CD4-positive, CD25-positive, alpha-beta regulatory T cell (primary cell): Measurements from ENCODE around the gene LSM3. TPM values are rescaled to one million over a fixed set of nuclear protein-coding genes. Genes with fewer than 3 reads are reported as not detected.

Experiments used
- ATAC-seq, 2 donors: fragments of 150-1000 bp; cut with Tn5 transposase; one replicate each; pipeline ENCODE4 v1.10.0; 2021; ENCODE audit warnings: low read depth in 2 of 2, moderate number of reproducible peaks in 2 of 2, moderate library complexity in 1 of 2
- DNase-seq, 3 donors: peaks; one replicate each; pipeline versions ENCODE4 v3.0.0 to v3.0.0-alpha.2; 2012 to 2022; ENCODE audit warnings: mixed read lengths in 1 of 3
- H3K27ac ChIP-seq: one replicate; pipeline ENCODE4 v1.7.0; 2013; ENCODE audit warnings: mild to moderate bottlenecking, low read length; ENCODE audit not compliant: insufficient read depth, poor library complexity, severe bottlenecking
- H3K27me3 ChIP-seq: one replicate; pipeline ENCODE4 v1.7.0; 2013; ENCODE audit warnings: low read length; ENCODE audit not compliant: control insufficient read depth, insufficient read depth
- H3K36me3 ChIP-seq: one replicate; pipeline ENCODE4 v1.7.0; 2013; ENCODE audit warnings: mild to moderate bottlenecking, low read length, moderate library complexity; ENCODE audit not compliant: control insufficient read depth, insufficient read depth
- H3K4me1 ChIP-seq: 2 replicates; pipeline ENCODE4 v1.7.0; 2013; ENCODE audit warnings: mild to moderate bottlenecking, low read length; ENCODE audit not compliant: insufficient read depth, control insufficient read depth, poor library complexity, severe bottlenecking
- H3K4me3 ChIP-seq: one replicate; pipeline ENCODE4 v1.7.0; 2013; ENCODE audit warnings: low read depth, mild to moderate bottlenecking, low read length, moderate library complexity
- H3K9me3 ChIP-seq, 2 experiments: 1 replicate in 1 of 2; 2 replicates in 1 of 2; pipeline ENCODE4 v1.7.0; 2013; ENCODE audit warnings: low read length in 2 of 2, mild to moderate bottlenecking in 1 of 2, moderate library complexity in 1 of 2; ENCODE audit not compliant: control insufficient read depth in 2 of 2
- H3K27ac Mint-ChIP-seq, 3 donors: one replicate each; pipeline ENCODE4 v1.8.0; 2020 to 2022; ENCODE audit warnings: mild to moderate bottlenecking in 3 of 3, mixed read lengths in 3 of 3, moderate library complexity in 2 of 3
- H3K27me3 Mint-ChIP-seq: one replicate; pipeline ENCODE4 v1.8.0; 2022; ENCODE audit warnings: mild to moderate bottlenecking, mixed read lengths
- H3K36me3 Mint-ChIP-seq: one replicate; pipeline ENCODE4 v1.8.0; 2020; ENCODE audit warnings: mixed read lengths
- H3K4me1 Mint-ChIP-seq, 4 donors: one replicate each; pipeline ENCODE4 v1.8.0; 2020 to 2022; ENCODE audit warnings: mixed read lengths in 4 of 4, mild to moderate bottlenecking in 1 of 4
- H3K4me3 Mint-ChIP-seq, 4 donors: one replicate each; pipeline ENCODE4 v1.8.0; 2020 to 2022; ENCODE audit warnings: mild to moderate bottlenecking in 4 of 4, mixed read lengths in 4 of 4, moderate library complexity in 3 of 4
- H3K9me3 Mint-ChIP-seq, 7 donors: one replicate each; pipeline ENCODE4 v1.8.0; 2020 to 2022; ENCODE audit warnings: mixed read lengths in 7 of 7, mild to moderate bottlenecking in 3 of 7, moderate library complexity in 2 of 7
- polyA plus RNA-seq, 4 donors: library from polyadenylated mRNA; unstranded; fragments of 300-500 nt; fragmentation: Illumina TruSeq; gene quantifications; one replicate each; pipeline ENCODE4 v1.2.3, GENCODE V29; 2021
- total RNA-seq: library from RNA; stranded (reverse); gene quantifications from one replicate; pipeline ENCODE4 v1.2.3, GENCODE V29; 2022

LSM3 gene
- total and polyA plus RNA-seq, 5 donors from 2014 or later, result 6.6 to 25.7 (median 21.0) TPM

DNA sequence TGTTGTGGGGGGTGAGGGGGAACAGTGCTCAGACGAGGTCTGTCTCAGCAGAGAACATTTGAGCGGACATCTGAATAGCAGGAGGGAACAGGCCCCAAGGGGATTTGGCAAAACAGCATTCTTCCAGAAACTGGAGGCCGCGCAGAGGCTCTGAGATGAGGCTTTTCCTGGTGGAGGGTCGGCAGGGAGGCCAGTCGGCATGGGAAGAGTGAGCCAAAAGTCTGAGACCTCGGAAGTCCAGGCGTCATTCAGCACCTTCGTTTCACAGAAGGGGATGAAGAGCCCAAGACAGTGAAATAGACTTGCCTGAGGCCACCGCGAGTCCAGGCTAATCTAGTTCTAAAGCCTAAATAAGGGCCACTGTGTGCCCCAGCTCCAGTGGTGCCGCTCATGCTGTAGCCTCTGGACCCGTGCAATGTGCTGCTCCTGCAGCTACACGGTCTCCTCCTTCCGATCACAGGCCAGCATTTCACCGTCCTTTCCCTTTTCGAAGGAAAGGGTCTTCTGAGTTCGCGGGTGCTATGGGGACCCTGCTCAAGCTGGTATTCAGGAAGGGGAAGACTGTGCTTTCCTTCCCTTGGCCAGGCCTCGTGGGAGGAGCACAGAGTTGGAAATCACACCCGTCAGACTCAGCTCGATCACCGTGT lies 24.4 kb downstream of the LSM3 start:
- H3K36me3 ChIP-seq, result peaks cover 17% of the 10 kb centered on the region
- Mint-ChIP-seq H3K4me1 (peaks cover 0 to 5% (median 5%) of the 10 kb centered on the region in 4 donors), H3K27ac (no peak overlapping the region)

DNA sequence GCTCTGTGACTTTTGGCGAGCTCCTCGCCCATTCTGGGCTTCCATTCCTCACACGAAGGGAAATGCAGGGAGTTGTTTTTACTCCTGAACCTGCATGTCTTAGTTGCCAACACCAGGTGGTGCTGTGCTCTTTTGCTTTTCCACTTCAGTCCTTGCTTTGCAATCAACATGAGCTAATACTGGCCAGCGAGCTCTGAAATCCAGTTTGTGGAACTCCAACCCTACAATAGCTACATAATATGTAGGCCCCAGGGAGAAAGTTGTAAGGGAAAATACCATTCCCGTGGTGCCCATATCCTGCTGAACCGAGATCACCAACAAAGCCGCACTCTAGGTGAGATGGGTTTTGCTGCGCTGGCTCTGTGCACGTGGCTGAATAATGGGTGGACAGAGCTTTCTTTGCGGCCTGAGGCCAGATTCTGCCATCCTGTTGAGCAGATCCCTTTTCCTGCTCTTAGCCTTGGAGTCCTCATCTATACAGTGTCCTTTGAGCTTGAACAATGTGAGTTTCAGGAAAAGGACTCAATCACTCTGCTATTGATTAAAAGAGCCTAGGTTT lies 25.0 kb downstream of the LSM3 start:
- H3K36me3 ChIP-seq, result peaks cover 12% of the 10 kb centered on the region
- Mint-ChIP-seq H3K27ac (no peak overlapping the region), H3K9me3 (no peaks in the 10 kb centered on the region), H3K36me3 (peaks cover 9% of the 10 kb centered on the region), H3K27me3 (peaks cover under 1% of the 10 kb centered on the region), H3K4me3 (no peak overlapping the region), H3K4me1 (peaks cover 0 to 5% (median 5%) of the 10 kb centered on the region in 4 donors)
- DNase-seq (peak in 2 of 3 donors; percentile 40 to 59), ATAC-seq (peak in 1 of 2 donors; percentile 52)
- no peak overlapping the region for H3K4me3 ChIP-seq
- no peaks in the 10 kb centered on the region for H3K27me3 ChIP-seq
- no peaks in the 10 kb centered on the region for H3K9me3 ChIP-seq
- H3K4me1 ChIP-seq, result no peaks in the 10 kb centered on the region
- no peak overlapping the region for H3K27ac ChIP-seq

More for the DNA sequence above, 24.4 kb downstream of the LSM3 start:
- no peaks in the 10 kb centered on the region for H3K4me1 ChIP-seq
- H3K27me3 ChIP-seq, result no peaks in the 10 kb centered on the region
- no peak overlapping the region for H3K4me3 Mint-ChIP-seq
- H3K9me3 ChIP-seq, result no peaks in the 10 kb centered on the region
- DNase-seq (no peak), ATAC-seq (no peak)
- H3K27me3 Mint-ChIP-seq, result no peaks in the 10 kb centered on the region
- peaks cover 14% of the 10 kb centered on the region for H3K36me3 Mint-ChIP-seq
- no peaks in the 10 kb centered on the region for H3K9me3 Mint-ChIP-seq
- no peak overlapping the region for H3K4me3 ChIP-seq
- H3K27ac ChIP-seq, result no peak overlapping the region

DNA sequence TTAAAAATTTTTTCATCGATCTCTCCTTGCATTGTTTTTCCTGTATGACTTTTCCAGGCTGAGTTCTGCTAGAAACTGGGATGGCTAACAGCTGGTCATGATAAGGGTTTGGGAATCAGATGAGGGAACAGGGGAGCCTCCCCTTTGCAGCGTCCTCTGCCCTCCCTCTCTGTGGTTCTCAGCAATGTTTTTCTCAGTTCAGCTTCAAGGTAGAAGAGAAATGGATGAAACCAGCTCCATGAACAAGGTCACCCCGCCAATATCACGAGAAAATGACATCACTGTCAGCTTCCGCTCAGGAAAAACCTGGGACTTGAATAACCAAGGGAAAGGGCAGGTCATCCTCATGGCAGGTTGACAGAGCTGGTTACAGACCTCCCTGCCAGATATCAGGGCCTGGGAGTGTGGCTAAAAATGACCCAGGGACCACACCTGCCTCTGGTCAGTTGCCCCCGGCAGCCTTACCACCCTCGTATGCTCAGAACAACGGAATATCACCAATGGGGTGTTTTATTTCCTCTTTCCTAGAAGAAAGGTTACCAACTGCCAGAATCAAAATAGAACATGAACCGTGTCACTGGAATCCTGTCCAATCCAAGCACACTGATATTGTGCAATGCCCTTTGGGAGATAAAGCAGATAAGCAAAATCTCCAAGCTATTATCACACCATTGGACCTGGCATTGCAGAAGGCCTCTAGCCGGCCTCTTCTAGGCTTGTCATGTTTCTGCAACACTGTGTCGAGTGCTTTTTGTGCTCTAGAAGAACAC lies 26.1 kb downstream of the LSM3 start:
- H3K4me1 Mint-ChIP-seq, result peaks cover 0 to 5% (median 5%) of the 10 kb centered on the region in 4 donors
- H3K27me3 Mint-ChIP-seq, result peaks cover 6% of the 10 kb centered on the region
- H3K4me3 Mint-ChIP-seq, result no peak overlapping the region
- H3K36me3 ChIP-seq, result peaks cover 2% of the 10 kb centered on the region
- H3K4me1 ChIP-seq, result no peaks in the 10 kb centered on the region
- no peaks in the 10 kb centered on the region for H3K9me3 Mint-ChIP-seq
- H3K36me3 Mint-ChIP-seq, result no peaks in the 10 kb centered on the region
- no peak overlapping the region for H3K27ac ChIP-seq
- H3K4me3 ChIP-seq, result no peak overlapping the region
- H3K27me3 ChIP-seq, result no peaks in the 10 kb centered on the region
- H3K9me3 ChIP-seq, result no peaks in the 10 kb centered on the region
- DNase-seq (no peak), ATAC-seq (no peak)
- H3K27ac Mint-ChIP-seq, result no peak overlapping the region

DNA sequence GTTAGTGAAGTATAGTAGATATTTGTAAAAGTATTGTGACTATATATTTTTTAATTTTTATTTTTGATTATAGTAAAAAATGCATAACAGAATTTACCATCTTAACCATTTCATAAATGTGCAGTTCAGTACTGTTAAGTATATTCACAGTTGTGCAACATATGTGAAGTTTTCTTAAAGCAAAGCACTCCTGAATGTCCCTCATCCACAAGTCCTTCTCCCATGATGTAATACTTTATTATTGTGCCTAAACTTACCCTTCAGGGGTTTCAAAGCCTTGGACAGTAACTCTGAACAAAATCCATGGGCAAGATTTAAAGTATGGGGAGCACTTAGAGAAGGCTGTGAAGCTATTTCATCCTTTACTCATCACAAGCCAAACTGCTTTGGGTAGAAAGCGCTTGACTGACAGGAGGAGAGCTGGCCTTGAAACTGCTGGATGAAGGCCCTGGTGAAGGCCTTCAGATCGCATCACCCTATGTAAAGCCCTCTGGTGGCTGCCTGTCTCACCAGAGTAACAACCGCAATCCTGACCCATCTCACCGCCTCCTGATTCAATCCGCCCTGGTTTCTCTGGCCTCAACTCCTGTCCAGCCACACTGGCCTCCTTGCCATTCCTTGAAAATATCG lies 28.0 kb downstream of the LSM3 start:
- Histone ChIP-seq H3K4me1 (no peaks in the 10 kb centered on the region), H3K36me3 (no peaks in the 10 kb centered on the region), H3K9me3 (no peaks in the 10 kb centered on the region), H3K27me3 (no peaks in the 10 kb centered on the region), H3K27ac (no peak overlapping the region), H3K4me3 (no peak overlapping the region)
- H3K27me3 Mint-ChIP-seq, result peaks cover 6% of the 10 kb centered on the region
- DNase-seq (no peak), ATAC-seq (no peak)
- no peaks in the 10 kb centered on the region for H3K36me3 Mint-ChIP-seq
- H3K9me3 Mint-ChIP-seq, result no peaks in the 10 kb centered on the region
- no peak overlapping the region for H3K27ac Mint-ChIP-seq
- H3K4me3 Mint-ChIP-seq, result peak overlapping the region in 1 of 4 donors; percentile 64
- H3K4me1 Mint-ChIP-seq, result peaks cover 0 to 5% (median 5%) of the 10 kb centered on the region in 4 donors

DNA sequence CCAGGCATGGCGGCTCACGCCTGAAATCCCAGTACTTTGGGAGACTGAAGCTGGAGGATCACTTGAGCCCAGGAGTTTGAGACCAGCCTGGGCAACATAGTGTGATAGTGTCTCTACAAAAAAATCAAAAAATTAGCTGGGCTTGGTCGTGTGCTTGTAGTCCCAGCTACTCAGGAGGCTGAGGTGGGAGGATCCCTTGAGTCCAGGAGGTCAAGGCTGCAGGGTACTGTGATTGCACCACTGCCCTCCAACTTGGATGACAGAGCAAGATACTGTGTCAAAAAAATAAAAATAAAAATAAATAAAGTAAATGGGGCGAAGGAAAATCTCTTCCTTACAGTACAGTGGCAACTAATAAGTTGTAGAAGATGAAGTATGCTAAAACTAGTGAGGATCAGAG lies 29.6 kb downstream of the LSM3 start:
- Histone ChIP-seq H3K9me3 (no peaks in the 10 kb centered on the region), H3K36me3 (no peaks in the 10 kb centered on the region), H3K4me3 (no peak overlapping the region), H3K27me3 (no peaks in the 10 kb centered on the region), H3K4me1 (no peaks in the 10 kb centered on the region), H3K27ac (no peak overlapping the region)
- Mint-ChIP-seq H3K36me3 (no peaks in the 10 kb centered on the region), H3K9me3 (no peaks in the 10 kb centered on the region), H3K27ac (no peak overlapping the region), H3K27me3 (peaks cover 6% of the 10 kb centered on the region), H3K4me1 (peaks cover 0 to 5% (median 4%) of the 10 kb centered on the region in 4 donors), H3K4me3 (no peak overlapping the region)
- ATAC-seq (no peak), DNase-seq (no peak)

DNA sequence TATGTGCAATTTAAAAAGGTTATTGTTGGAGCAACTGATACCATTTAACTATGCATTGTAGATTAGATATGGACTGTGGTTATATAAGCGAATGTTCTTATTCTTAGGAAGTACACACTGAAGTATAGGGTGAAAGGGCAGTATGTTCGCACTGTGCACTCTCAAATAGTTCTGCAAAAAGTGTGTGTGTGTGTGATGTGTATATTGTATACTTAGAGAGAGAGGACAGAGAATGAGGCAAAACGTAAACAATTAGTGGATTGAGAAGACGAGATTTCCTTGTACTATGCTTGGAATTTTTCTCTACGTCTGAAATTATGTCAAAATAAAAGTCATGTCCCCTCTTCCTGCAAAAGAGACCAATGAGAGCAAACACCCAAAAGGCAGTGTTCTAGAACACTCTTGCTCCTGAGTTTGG lies 30.4 kb downstream of the LSM3 start:
- no peaks in the 10 kb centered on the region for H3K27me3 ChIP-seq
- Mint-ChIP-seq H3K4me1 (no peaks in the 10 kb centered on the region), H3K27me3 (peaks cover 6% of the 10 kb centered on the region), H3K36me3 (no peaks in the 10 kb centered on the region), H3K4me3 (no peak overlapping the region), H3K27ac (no peak overlapping the region), H3K9me3 (no peaks in the 10 kb centered on the region)
- no peak overlapping the region for H3K4me3 ChIP-seq
- no peak overlapping the region for H3K27ac ChIP-seq
- H3K9me3 ChIP-seq, result no peaks in the 10 kb centered on the region
- ATAC-seq (no peak), DNase-seq (no peak)
- no peaks in the 10 kb centered on the region for H3K4me1 ChIP-seq
- no peaks in the 10 kb centered on the region for H3K36me3 ChIP-seq

DNA sequence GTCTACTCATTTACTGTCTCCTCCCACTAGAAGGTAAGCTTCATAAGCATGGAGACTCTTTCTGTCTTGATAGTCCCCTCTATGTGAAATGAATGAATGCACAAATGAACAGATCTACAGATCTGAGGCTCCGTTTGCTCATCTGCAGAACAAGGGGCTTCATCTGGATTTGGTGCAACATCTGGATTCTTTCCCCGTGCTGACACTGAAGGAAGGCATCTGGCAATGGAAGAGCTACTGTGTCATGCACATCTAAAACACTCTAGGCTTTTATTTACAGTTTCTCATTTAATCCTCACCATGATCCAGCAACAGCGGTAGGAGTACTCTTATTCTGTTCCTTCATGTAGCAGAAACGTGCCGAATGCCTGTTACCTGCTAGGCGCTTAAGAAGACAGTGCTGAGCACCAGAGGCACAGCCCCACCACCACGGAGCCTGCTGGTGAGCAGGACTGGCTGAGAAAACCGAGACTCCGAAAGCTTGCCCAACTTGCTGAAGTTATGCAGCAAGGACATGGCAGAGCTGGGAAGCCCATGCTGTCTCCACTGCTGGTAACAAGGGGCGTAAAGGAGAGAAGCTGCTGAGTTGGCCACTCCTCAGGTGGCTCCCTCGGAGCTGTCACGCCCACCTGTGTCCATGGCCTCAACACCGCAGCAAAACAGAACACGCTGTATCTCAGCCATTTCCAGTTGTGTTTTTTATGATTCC lies 31.1 kb downstream of the LSM3 start:
- peaks cover 6% of the 10 kb centered on the region for H3K27me3 Mint-ChIP-seq
- H3K27ac Mint-ChIP-seq, result no peak overlapping the region

More for the DNA sequence above, 31.1 kb downstream of the LSM3 start:
- no peak overlapping the region for H3K4me3 ChIP-seq
- no peak for ATAC-seq
- Mint-ChIP-seq H3K4me1 (no peaks in the 10 kb centered on the region), H3K9me3 (no peaks in the 10 kb centered on the region), H3K4me3 (peak overlapping the region in 1 of 4 donors; percentile 48), H3K36me3 (no peaks in the 10 kb centered on the region)
- no peak overlapping the region for H3K27ac ChIP-seq
- no peaks in the 10 kb centered on the region for H3K27me3 ChIP-seq
- no peaks in the 10 kb centered on the region for H3K4me1 ChIP-seq
- no peaks in the 10 kb centered on the region for H3K36me3 ChIP-seq
- H3K9me3 ChIP-seq, result no peaks in the 10 kb centered on the region
- DNase-seq, result no peak
